Measurements from ENCODE around the gene LCP2. TPM values are rescaled to one million over a fixed set of nuclear protein-coding genes. Genes with fewer than 3 reads are reported as not detected.

LCP2 gene
- total RNA-seq, 1 experiment from 2014 or later = 0.61 TPM

DNA sequence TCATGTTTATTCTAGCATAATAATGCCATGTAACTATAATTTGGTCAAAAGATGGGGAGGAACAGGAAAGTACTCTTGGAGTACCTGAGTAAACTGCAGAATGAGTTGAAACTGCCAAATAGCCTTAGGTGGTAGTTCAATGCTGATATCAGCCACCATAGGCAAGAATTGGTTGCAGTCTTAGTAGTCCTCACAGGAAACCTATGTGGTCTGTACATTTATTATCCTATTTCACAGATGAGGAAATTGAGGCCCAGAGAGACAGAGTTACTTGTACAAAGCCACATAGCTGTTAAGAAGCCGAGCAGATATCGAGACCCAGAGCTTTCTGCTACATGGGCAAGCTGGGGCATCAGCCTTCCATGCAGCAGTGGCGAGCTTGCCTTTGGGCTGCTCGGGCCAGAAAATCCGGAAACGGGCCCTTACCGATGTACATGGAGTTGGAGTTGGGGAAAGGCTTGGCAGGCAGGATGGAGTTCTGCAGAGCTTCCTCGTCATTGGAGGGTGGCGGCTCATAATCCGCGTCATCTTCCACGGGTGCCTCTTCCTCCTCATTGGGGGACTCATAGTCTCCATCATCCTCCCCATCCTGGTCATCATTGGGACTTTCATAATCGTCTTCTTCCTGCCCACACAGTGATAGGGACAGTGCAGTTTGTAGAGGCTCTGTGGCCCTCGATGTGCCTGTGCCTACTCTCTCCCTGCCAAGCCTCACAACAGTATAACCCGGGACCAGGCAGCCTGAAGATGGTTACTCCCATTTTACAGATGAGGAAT, 27.1 kb downstream of the LCP2 start:
- ChIA-PET POLR2A (no interaction called here), CTCF (no interaction called here), RAD21 (ENCODE audit: low non-redundant PET in 1 of 2, low total read pairs in 2 of 2, uncharacterized antibody in 2 of 2, unreplicated experiment in 2 of 2) (no interaction called here)
- no peak overlapping the region for H3K27ac ChIP-seq (ENCODE audit: low read depth, low read length)
- H3K79me2 ChIP-seq (ENCODE audit: insufficient read depth, low read length) = no peaks in the 10 kb centered on the region
- TF ChIP-seq SIN3A (IDR thresholded peaks at IDR 0.05; ENCODE audit: low read depth) (no peak), SRF (IDR thresholded peaks at IDR 0.05; ENCODE audit: low read depth) (no peak)
- TF ChIP-seq, protein P1, sequence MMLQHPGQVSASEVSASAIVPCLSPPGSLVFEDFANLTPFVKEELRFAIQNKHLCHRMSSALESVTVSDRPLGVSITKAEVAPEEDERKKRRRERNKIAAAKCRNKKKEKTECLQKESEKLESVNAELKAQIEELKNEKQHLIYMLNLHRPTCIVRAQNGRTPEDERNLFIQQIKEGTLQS (IDR thresholded peaks at IDR 0.05) = no peak
- intact Hi-C loops (cut with micrococcal nuclease) = no loop called here
- H3K27me3 ChIP-seq (ENCODE audit: insufficient read depth, low read length) = peaks cover 27% of the 10 kb centered on the region
- no peaks in the 10 kb centered on the region for H4K20me1 ChIP-seq (ENCODE audit: insufficient read depth)
- H3K9me2 ChIP-seq (ENCODE audit: insufficient read depth) = no peaks in the 10 kb centered on the region
- no peak overlapping the region for H2AFZ ChIP-seq (ENCODE audit: low read depth, low read length, poor library complexity, severe bottlenecking)
- no peak overlapping the region for H3K4me2 ChIP-seq (ENCODE audit: low read length)
- ATAC-seq = no peak
- BruUV-seq (replicated peaks) = no TSS peak
- DNase-seq (ENCODE audit: low read depth, low spot score) = no peak
- H3K9ac ChIP-seq (ENCODE audit: low read length) = no peak overlapping the region
- H3K4me1 ChIP-seq (ENCODE audit: control insufficient read depth in 1 of 2, insufficient read depth in 2 of 2, low read length in 2 of 2) = no peaks in the 10 kb centered on the region
- no peaks in the 10 kb centered on the region for H3K36me3 ChIP-seq (ENCODE audit: control insufficient read depth in 1 of 2, insufficient read depth in 2 of 2, low read length in 2 of 2)
- H3K9me3 ChIP-seq (ENCODE audit: control insufficient read depth in 1 of 2, insufficient read depth in 1 of 2, low read depth in 1 of 2, low read length in 2 of 2) = no peaks in the 10 kb centered on the region
- H3K4me3 ChIP-seq (replicated peaks in 1 of 2; ENCODE audit: low read depth in 1 of 2, low read length in 2 of 2) = no peak overlapping the region

DNA sequence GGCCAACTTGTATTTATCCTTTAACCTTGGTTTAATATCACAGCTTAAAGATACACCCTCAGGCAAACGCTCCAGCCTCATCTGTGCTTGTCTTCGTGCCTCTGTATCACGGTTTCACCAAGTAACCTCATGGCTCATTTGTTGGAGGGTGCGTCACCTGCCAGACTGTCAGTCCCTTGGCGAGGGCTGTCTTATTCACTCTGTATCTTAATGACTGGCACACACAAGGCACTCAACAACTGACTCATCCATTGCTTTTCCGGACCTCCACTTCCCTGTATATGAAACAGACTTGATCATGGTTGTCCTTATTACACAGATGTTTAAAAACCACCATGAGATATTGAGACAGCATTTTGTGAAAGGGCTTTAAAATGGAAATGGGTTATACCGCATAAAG, 28.0 kb downstream of the LCP2 start:
- ATAC-seq = no peak
- H3K79me2 ChIP-seq (ENCODE audit: insufficient read depth, low read length) = no peaks in the 10 kb centered on the region
- H3K4me2 ChIP-seq (ENCODE audit: low read length) = no peak overlapping the region
- no peak overlapping the region for H3K4me3 ChIP-seq (replicated peaks in 1 of 2; ENCODE audit: low read depth in 1 of 2, low read length in 2 of 2)
- H3K4me1 ChIP-seq (ENCODE audit: control insufficient read depth in 1 of 2, insufficient read depth in 2 of 2, low read length in 2 of 2) = no peaks in the 10 kb centered on the region
- ChIA-PET CTCF (interaction anchor here (3.8 kb wide), 1 partner anchor 70 kb away, joined by 30 read pairs; no protein-coding TSS in a partner anchor), RAD21 (ENCODE audit: low non-redundant PET in 1 of 2, low total read pairs in 2 of 2, uncharacterized antibody in 2 of 2, unreplicated experiment in 2 of 2) (no interaction called here), POLR2A (no interaction called here)
- intact Hi-C loops (cut with micrococcal nuclease) = loop anchor here (5.0 kb wide), 1 partner anchor 363 kb away; no protein-coding TSS in a partner anchor
- H3K9me2 ChIP-seq (ENCODE audit: insufficient read depth) = no peaks in the 10 kb centered on the region
- no peak for DNase-seq (ENCODE audit: low read depth, low spot score)
- BruUV-seq (replicated peaks) = no TSS peak
- no peak overlapping the region for H3K9ac ChIP-seq (ENCODE audit: low read length)
- H3K36me3 ChIP-seq (ENCODE audit: control insufficient read depth in 1 of 2, insufficient read depth in 2 of 2, low read length in 2 of 2) = no peaks in the 10 kb centered on the region
- H3K9me3 ChIP-seq (ENCODE audit: control insufficient read depth in 1 of 2, insufficient read depth in 1 of 2, low read depth in 1 of 2, low read length in 2 of 2) = no peaks in the 10 kb centered on the region
- H3K27me3 ChIP-seq (ENCODE audit: insufficient read depth, low read length) = peaks cover 24% of the 10 kb centered on the region
- H3K27ac ChIP-seq (ENCODE audit: low read depth, low read length) = no peak overlapping the region
- no peaks in the 10 kb centered on the region for H4K20me1 ChIP-seq (ENCODE audit: insufficient read depth)
- no peak overlapping the region for H2AFZ ChIP-seq (ENCODE audit: low read depth, low read length, poor library complexity, severe bottlenecking)
- TF ChIP-seq CEBPB (IDR thresholded peaks at IDR 0.05; ENCODE audit: low read depth) (no peak), TCF7L2 (IDR thresholded peaks at IDR 0.05; ENCODE audit: borderline replicate concordance, extremely low read depth, insufficient read depth, insufficient read length) (no peak), SIN3A (IDR thresholded peaks at IDR 0.05; ENCODE audit: low read depth) (no peak), RAD21 (IDR thresholded peaks at IDR 0.05; ENCODE audit: low read depth) (no peak), SP1 (IDR thresholded peaks at IDR 0.05; ENCODE audit: low read depth) (no peak), ELF1 (IDR thresholded peaks at IDR 0.05; ENCODE audit: borderline replicate concordance, low read depth) (no peak), SRF (IDR thresholded peaks at IDR 0.05; ENCODE audit: low read depth) (no peak), CBX3 (IDR thresholded peaks at IDR 0.05; ENCODE audit: low read depth) (no peak)
- TF ChIP-seq, protein P2, sequence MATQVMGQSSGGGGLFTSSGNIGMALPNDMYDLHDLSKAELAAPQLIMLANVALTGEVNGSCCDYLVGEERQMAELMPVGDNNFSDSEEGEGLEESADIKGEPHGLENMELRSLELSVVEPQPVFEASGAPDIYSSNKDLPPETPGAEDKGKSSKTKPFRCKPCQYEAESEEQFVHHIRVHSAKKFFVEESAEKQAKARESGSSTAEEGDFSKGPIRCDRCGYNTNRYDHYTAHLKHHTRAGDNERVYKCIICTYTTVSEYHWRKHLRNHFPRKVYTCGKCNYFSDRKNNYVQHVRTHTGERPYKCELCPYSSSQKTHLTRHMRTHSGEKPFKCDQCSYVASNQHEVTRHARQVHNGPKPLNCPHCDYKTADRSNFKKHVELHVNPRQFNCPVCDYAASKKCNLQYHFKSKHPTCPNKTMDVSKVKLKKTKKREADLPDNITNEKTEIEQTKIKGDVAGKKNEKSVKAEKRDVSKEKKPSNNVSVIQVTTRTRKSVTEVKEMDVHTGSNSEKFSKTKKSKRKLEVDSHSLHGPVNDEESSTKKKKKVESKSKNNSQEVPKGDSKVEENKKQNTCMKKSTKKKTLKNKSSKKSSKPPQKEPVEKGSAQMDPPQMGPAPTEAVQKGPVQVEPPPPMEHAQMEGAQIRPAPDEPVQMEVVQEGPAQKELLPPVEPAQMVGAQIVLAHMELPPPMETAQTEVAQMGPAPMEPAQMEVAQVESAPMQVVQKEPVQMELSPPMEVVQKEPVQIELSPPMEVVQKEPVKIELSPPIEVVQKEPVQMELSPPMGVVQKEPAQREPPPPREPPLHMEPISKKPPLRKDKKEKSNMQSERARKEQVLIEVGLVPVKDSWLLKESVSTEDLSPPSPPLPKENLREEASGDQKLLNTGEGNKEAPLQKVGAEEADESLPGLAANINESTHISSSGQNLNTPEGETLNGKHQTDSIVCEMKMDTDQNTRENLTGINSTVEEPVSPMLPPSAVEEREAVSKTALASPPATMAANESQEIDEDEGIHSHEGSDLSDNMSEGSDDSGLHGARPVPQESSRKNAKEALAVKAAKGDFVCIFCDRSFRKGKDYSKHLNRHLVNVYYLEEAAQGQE (IDR thresholded peaks at IDR 0.05; ENCODE audit: low read depth) = no peak
- TF ChIP-seq, protein P3, sequence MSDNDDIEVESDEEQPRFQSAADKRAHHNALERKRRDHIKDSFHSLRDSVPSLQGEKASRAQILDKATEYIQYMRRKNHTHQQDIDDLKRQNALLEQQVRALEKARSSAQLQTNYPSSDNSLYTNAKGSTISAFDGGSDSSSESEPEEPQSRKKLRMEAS (IDR thresholded peaks at IDR 0.05) = no peak
- TF ChIP-seq, protein P1 (IDR thresholded peaks at IDR 0.05) = no peak
- TF ChIP-seq, protein P4, sequence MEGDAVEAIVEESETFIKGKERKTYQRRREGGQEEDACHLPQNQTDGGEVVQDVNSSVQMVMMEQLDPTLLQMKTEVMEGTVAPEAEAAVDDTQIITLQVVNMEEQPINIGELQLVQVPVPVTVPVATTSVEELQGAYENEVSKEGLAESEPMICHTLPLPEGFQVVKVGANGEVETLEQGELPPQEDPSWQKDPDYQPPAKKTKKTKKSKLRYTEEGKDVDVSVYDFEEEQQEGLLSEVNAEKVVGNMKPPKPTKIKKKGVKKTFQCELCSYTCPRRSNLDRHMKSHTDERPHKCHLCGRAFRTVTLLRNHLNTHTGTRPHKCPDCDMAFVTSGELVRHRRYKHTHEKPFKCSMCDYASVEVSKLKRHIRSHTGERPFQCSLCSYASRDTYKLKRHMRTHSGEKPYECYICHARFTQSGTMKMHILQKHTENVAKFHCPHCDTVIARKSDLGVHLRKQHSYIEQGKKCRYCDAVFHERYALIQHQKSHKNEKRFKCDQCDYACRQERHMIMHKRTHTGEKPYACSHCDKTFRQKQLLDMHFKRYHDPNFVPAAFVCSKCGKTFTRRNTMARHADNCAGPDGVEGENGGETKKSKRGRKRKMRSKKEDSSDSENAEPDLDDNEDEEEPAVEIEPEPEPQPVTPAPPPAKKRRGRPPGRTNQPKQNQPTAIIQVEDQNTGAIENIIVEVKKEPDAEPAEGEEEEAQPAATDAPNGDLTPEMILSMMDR (IDR thresholded peaks at IDR 0.05 in 2 of 3, conservative IDR thresholded peaks at IDR 0.05 in 1 of 3; ENCODE audit: borderline replicate concordance in 1 of 3, insufficient read depth in 1 of 3, low read depth in 2 of 3, low read length in 2 of 3) = no peak
